Keratinocyte (primary cell): ENCODE results near the gene SLC25A44. TPM values are rescaled to one million over a fixed set of nuclear protein-coding genes. Genes with fewer than 3 reads are reported as not detected.

Source experiments
- DNase-seq: peaks from one replicate; pipeline ENCODE4 v3.0.0-alpha.2; 2011; ENCODE audit warnings: low read depth, missing footprints, low spot score
- FAIRE-seq: peaks from 2 replicates; lab custom pipeline; 2011; peaks lifted over from hg19 to GRCh38; lab: Jason Lieb, UNC
- H2AFZ ChIP-seq: 2 replicates; pipeline ENCODE4 v1.6.0; 2012; ENCODE audit warnings: low read length, control low read depth, inconsistent platforms; ENCODE audit not compliant: control insufficient read depth
- H3K27ac ChIP-seq: 2 replicates; pipeline ENCODE4 v1.5.1; 2011; ENCODE audit warnings: low read length; ENCODE audit not compliant: control insufficient read depth, insufficient read depth
- H3K27me3 ChIP-seq: 3 replicates; pipeline ENCODE4 v1.6.0; 2011; ENCODE audit warnings: low read length; ENCODE audit not compliant: control insufficient read depth, insufficient read depth; ENCODE audit errors: extremely low read depth
- H3K36me3 ChIP-seq, 2 experiments: 2 replicates in 1 of 2; 3 replicates in 1 of 2; pipeline ENCODE4 v1.5.1; 2011; ENCODE audit warnings: low read length in 2 of 2, mild to moderate bottlenecking in 1 of 2; ENCODE audit not compliant: control insufficient read depth in 2 of 2, insufficient read depth in 2 of 2; ENCODE audit errors: extremely low read depth in 1 of 2
- H3K4me1 ChIP-seq: 3 replicates; pipeline ENCODE4 v1.5.1; 2011; ENCODE audit warnings: low read length; ENCODE audit not compliant: control insufficient read depth, insufficient read depth; ENCODE audit errors: extremely low read depth
- H3K4me2 ChIP-seq: 3 replicates; pipeline ENCODE4 v1.6.0; 2011; ENCODE audit warnings: low read depth, low read length; ENCODE audit not compliant: control insufficient read depth, insufficient read depth; ENCODE audit errors: extremely low read depth
- H3K4me3 ChIP-seq, 3 experiments: fragments of 200-600 bp in 1 of 3; sonication (generic) in 1 of 3; 2 replicates in 2 of 3; 3 replicates in 1 of 3; pipeline ENCODE4 v1.5.1; 2011 to 2016; ENCODE audit warnings: low read length in 3 of 3, mild to moderate bottlenecking in 3 of 3, control low read depth in 2 of 3, inconsistent platforms in 1 of 3, low read depth in 1 of 3, mixed read lengths in 1 of 3, mixed run types in 1 of 3, moderate library complexity in 1 of 3; ENCODE audit not compliant: control insufficient read depth in 2 of 3, insufficient read depth in 2 of 3; ENCODE audit errors: extremely low read depth in 1 of 3
- H3K79me2 ChIP-seq: 2 replicates; pipeline ENCODE4 v1.6.0; 2012; ENCODE audit warnings: low read length; ENCODE audit not compliant: control insufficient read depth, insufficient read depth
- H3K9ac ChIP-seq: 3 replicates; pipeline ENCODE4 v1.6.0; 2011; ENCODE audit warnings: low read length; ENCODE audit not compliant: control insufficient read depth, insufficient read depth; ENCODE audit errors: extremely low read depth
- H3K9me1 ChIP-seq: 3 replicates; pipeline ENCODE4 v1.6.0; 2011; ENCODE audit warnings: low read length; ENCODE audit not compliant: control insufficient read depth, insufficient read depth; ENCODE audit errors: extremely low read depth
- H3K9me3 ChIP-seq: 2 replicates; pipeline ENCODE4 v1.5.1; 2012; ENCODE audit warnings: low read depth, low read length; ENCODE audit not compliant: control insufficient read depth
- H4K20me1 ChIP-seq: 3 replicates; pipeline ENCODE4 v1.6.0; 2011; ENCODE audit warnings: low read length; ENCODE audit not compliant: control insufficient read depth, insufficient read depth; ENCODE audit errors: extremely low read depth
- CTCF ChIP-seq, 3 experiments: IDR thresholded peaks in 1 of 3; conservative IDR thresholded peaks in 1 of 3; optimal IDR thresholded peaks in 1 of 3; 2 replicates in 2 of 3; 3 replicates in 1 of 3; pipeline versions ENCODE3 to v1.5.1; 2011; ENCODE audit warnings: low read length in 3 of 3, mild to moderate bottlenecking in 3 of 3, moderate library complexity in 2 of 3, control low read depth in 1 of 3, inconsistent platforms in 1 of 3; ENCODE audit not compliant: insufficient read depth in 2 of 3; ENCODE audit errors: extremely low read depth in 1 of 3
- EZH2 ChIP-seq: IDR thresholded peaks from one replicate; pipeline ENCODE4 v1.6.1; 2012; ENCODE audit warnings: inconsistent platforms, mild to moderate bottlenecking, low read length, moderate library complexity
- dilution Hi-C: fragments of 300-500 bp; cut with MboI; formaldehyde crosslinking; loops from one replicate; pipeline ENCODE4 v1.7.0; 2020; ENCODE audit warnings: low sequenced_read_pairs; ENCODE audit not compliant: extremely low pct_ligation_motif_present
- polyA plus RNA-seq, 5 experiments: library from polyadenylated mRNA; depleted of rRNA in 3 of 5; stranded (reverse) in 3 of 5; stranded (forward) in 1 of 5; unstranded in 1 of 5; fragments of >200 nt; gene quantifications; 1 replicate in 1 of 5; 2 replicates in 3 of 5; 3 replicates in 1 of 5; pipeline versions ENCODE4 v1.2.1 to v1.2.3, GENCODE V29; 2011 to 2012; ENCODE audit warnings: missing spikeins in 2 of 5, low read depth in 1 of 5, low replicate concordance in 1 of 5

SLC25A44 gene
- polyA plus RNA-seq, 1 donor (not counting 4 experiments of a cell fraction or from before 2014, with no cell fraction given): 24.4 TPM

- Histone ChIP-seq H3K27me3 (no peaks in the 10 kb centered on the region), H3K4me3 (peak overlapping the region in 2 of 3 experiments; percentile 87 to 90), H3K4me2 (peak overlapping the region; percentile 96), H2AFZ (no peak overlapping the region), H4K20me1 (no peaks in the 10 kb centered on the region), H3K27ac (peak overlapping the region; percentile 97), H3K79me2 (peaks cover 6% of the 10 kb centered on the region), H3K9me1 (no peaks in the 10 kb centered on the region), H3K36me3 (peaks cover 11 to 21% of the 10 kb centered on the region in 2 experiments), H3K4me1 (peaks cover 16% of the 10 kb centered on the region), H3K9me3 (no peaks in the 10 kb centered on the region), H3K9ac (peak overlapping the region; percentile 97)
- FAIRE-seq (no peak), DNase-seq (no peak)
- dilution Hi-C loops: no loop called here
- TF ChIP-seq EZH2 (no peak), CTCF (optimal IDR thresholded peaks at IDR 0.05 in 1 of 3, IDR thresholded peaks at IDR 0.05 in 1 of 3, conservative IDR thresholded peaks at IDR 0.05 in 1 of 3; ENCODE audit: extremely low read depth in 1 of 3, insufficient read depth in 2 of 3, low read length in 3 of 3) (no peak)
Measured at GRCh38 chr1:156212130-156212529, 18.2 kb downstream of the SLC25A44 start.

GRCh38 chr1:156212833-156213643 is 19.1 kb downstream of the SLC25A44 start, which contains the start of gene PMF1:
Gene PMF1 (plus strand): TSS chr1:156213007. CDS start chr1:156213016, 9 bp downstream.
- peaks cover 9 to 14% of the 10 kb centered on the region in 2 experiments for H3K36me3 ChIP-seq
- FAIRE-seq: no peak
- peaks cover 25% of the 10 kb centered on the region for H3K4me1 ChIP-seq
- H3K27ac ChIP-seq: peak within 1 kb of the TSS; percentile 97
- peaks cover 6% of the 10 kb centered on the region for H3K79me2 ChIP-seq
- peak within 1 kb of the TSS; percentile 96 for H3K4me2 ChIP-seq
- H3K4me3 ChIP-seq: peak within 1 kb of the TSS; percentile 49 to 90 (median 87)
- H2AFZ ChIP-seq: peak within 1 kb of the TSS; percentile 96
- H3K9ac ChIP-seq: peak within 1 kb of the TSS; percentile 97
- dilution Hi-C loops: no loop called here
- TF ChIP-seq CTCF (optimal IDR thresholded peaks at IDR 0.05 in 1 of 3, IDR thresholded peaks at IDR 0.05 in 1 of 3, conservative IDR thresholded peaks at IDR 0.05 in 1 of 3; ENCODE audit: extremely low read depth in 1 of 3, insufficient read depth in 2 of 3, low read length in 3 of 3) (no peak), EZH2 (no peak)
- no peaks in the 10 kb centered on the region for H4K20me1 ChIP-seq
- H3K9me3 ChIP-seq: no peaks in the 10 kb centered on the region
- DNase-seq: no peak
- H3K27me3 ChIP-seq: no peaks in the 10 kb centered on the region
- no peaks in the 10 kb centered on the region for H3K9me1 ChIP-seq
